ENCODE results near the gene HSF2BP. TPM values are rescaled to one million over a fixed set of nuclear protein-coding genes. Genes with fewer than 3 reads are reported as not detected.
"Not testable (repeated sequence)": the region's sequence is repeated elsewhere in the genome, so short reads cannot be mapped to it uniquely, and the experiment has no call there.

HSF2BP gene
- total RNA-seq, 4 donors from 2014 or later: 0.29 to 5.7 (median 1.2) TPM; not detected in 1

DNA sequence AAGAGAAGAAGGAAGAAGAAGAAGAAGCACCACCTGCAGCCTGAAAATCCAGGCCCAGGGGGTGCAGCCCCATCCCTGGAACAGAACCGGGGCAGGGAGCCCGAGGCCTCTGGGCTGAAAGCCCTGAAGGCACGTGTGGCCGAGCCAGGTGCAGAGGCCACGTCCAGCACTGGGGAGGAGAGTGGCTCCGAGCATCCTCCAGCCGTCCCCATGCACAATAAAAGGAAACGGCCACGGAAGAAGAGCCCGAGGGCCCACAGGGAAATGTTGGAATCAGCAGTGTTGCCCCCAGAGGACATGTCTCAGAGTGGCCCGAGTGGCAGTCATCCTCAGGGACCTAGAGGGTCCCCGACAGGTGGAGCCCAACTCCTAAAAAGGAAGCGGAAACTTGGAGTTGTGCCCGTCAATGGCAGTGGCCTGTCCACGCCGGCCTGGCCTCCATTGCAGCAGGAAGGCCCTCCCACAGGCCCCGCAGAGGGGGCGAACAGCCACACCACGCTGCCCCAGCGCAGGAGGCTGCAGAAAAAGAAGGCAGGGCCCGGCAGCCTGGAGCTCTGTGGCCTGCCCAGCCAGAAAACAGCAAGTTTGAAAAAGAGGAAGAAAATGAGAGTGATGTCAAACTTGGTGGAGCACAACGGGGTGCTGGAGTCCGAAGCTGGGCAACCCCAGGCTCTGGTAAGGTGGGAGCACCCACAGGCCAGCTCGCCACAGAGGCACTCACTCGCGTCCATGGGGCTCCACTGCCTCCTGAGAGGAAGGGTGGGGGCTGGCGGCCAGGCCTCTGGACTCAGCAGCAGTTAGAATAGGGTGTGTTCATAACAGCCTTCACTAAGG lies 28.5 kb upstream of the HSF2BP start:
- no peak overlapping the region for H3K4me3 ChIP-seq
- H3K9me3 ChIP-seq: no peaks in the 10 kb centered on the region
- H3K36me3 ChIP-seq: no peaks in the 10 kb centered on the region
- no peak for DNase-seq
- intact Hi-C loops (cut with DNase I; ENCODE audit: low total_unique reads): no loop called here
- no peaks in the 10 kb centered on the region for H3K4me1 ChIP-seq
- H3K27me3 ChIP-seq: no peaks in the 10 kb centered on the region
- no peak overlapping the region for H3K27ac ChIP-seq
- no peak for TF ChIP-seq POLR2A (IDR thresholded peaks at IDR 0.05)
- TF ChIP-seq, protein P1, sequence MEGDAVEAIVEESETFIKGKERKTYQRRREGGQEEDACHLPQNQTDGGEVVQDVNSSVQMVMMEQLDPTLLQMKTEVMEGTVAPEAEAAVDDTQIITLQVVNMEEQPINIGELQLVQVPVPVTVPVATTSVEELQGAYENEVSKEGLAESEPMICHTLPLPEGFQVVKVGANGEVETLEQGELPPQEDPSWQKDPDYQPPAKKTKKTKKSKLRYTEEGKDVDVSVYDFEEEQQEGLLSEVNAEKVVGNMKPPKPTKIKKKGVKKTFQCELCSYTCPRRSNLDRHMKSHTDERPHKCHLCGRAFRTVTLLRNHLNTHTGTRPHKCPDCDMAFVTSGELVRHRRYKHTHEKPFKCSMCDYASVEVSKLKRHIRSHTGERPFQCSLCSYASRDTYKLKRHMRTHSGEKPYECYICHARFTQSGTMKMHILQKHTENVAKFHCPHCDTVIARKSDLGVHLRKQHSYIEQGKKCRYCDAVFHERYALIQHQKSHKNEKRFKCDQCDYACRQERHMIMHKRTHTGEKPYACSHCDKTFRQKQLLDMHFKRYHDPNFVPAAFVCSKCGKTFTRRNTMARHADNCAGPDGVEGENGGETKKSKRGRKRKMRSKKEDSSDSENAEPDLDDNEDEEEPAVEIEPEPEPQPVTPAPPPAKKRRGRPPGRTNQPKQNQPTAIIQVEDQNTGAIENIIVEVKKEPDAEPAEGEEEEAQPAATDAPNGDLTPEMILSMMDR (IDR thresholded peaks at IDR 0.05): no peak

DNA sequence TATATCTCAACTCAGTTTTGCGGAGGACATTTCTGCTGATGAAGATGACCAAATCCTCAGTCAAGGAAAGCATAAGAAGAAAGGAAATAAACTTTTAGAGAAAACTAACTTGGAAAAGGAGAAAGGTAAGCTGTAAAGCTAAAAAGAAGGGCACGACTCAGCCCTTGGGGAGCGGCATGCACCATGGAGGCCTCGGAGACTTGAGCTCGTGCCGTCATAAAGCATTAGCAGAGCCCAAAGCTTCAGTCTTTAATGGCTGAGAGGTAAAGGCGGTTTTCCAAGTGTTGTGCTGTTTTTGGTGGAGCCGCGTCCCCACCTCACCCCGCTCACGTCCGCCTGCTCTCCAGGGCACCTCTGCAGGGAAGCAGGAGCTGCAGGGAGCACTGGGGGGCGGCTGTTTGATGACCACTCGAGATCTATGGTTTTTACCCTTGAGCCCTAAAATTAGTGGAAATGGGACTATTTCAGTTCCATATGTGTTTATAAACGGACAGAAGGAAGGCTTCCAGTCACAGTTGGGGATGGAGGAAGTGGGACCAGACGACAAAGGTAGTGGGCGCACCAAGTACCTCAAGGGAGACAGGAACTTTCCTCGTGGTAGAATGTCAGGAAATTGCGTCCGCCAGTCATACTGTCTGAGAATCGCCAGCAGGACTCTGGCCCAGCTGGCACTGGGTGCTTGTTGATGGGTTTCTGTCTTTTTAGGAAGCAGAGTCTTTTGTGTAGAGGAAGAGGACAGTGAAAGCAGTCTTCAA lies 27.7 kb upstream of the HSF2BP start:
- DNase-seq: no peak
- Histone ChIP-seq H3K27me3 (no peaks in the 10 kb centered on the region), H3K36me3 (no peaks in the 10 kb centered on the region), H3K4me3 (no peak overlapping the region), H3K27ac (no peak overlapping the region), H3K9me3 (no peaks in the 10 kb centered on the region), H3K4me1 (no peaks in the 10 kb centered on the region)
- TF ChIP-seq, protein P1 (IDR thresholded peaks at IDR 0.05): no peak
- intact Hi-C loops (cut with DNase I; ENCODE audit: low total_unique reads): no loop called here

DNA sequence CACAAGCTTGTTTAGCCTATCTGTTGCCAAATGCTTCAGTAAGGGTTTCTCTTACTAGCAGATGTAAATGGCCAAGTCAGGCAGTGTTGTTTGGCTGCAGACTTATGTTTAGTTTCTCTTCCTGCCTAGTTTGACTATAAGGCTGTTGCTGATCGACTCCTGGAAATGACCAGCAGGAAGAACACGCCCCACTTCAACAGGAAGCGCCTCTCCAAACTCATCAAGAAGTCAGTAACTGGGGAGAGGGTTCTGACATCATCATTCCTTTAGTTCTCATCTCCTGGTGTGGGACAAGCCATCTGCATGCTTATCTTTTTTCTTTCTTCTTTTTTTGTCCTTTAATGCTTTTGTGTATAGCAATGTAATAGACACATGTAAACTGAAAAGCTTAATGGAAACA lies 25.1 kb upstream of the HSF2BP start:
- DNase-seq: no peak
- H3K4me1 ChIP-seq: no peaks in the 10 kb centered on the region
- intact Hi-C loops (cut with DNase I; ENCODE audit: low total_unique reads): no loop called here
- no peak overlapping the region for H3K4me3 ChIP-seq
- no peaks in the 10 kb centered on the region for H3K9me3 ChIP-seq
- H3K36me3 ChIP-seq: no peaks in the 10 kb centered on the region
- no peaks in the 10 kb centered on the region for H3K27me3 ChIP-seq
- no peak overlapping the region for H3K27ac ChIP-seq
- TF ChIP-seq, protein P1 (IDR thresholded peaks at IDR 0.05): no peak
- no peak for TF ChIP-seq POLR2A (IDR thresholded peaks at IDR 0.05)

DNA sequence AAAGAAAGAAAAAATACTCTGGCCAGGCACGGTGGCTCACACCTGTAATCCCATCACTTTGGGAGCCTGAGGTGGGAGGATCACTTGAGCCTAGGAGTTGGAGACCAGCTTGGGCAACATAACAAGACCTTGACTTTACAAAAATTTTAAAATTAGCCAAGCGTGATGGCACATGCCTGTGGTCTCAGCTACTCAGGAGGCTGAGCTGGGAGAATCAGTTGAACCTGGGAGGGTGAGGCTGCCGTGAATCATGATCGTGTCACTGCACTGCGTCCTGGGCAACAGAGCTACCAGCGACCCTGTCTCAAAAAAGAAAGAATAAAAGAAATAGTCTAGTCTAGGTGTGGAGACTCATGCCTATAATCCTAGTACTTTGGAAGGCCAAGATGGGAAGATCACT lies 22.4 kb upstream of the HSF2BP start:
- intact Hi-C loops (cut with DNase I; ENCODE audit: low total_unique reads): no loop called here
- no peaks in the 10 kb centered on the region for H3K36me3 ChIP-seq
- H3K9me3 ChIP-seq: no peaks in the 10 kb centered on the region
- no peaks in the 10 kb centered on the region for H3K4me1 ChIP-seq
- no peak overlapping the region for H3K27ac ChIP-seq
- H3K27me3 ChIP-seq: no peaks in the 10 kb centered on the region
- no peak overlapping the region for H3K4me3 ChIP-seq
- DNase-seq: no peak
- no peak for TF ChIP-seq POLR2A (IDR thresholded peaks at IDR 0.05)
- TF ChIP-seq, protein P1 (IDR thresholded peaks at IDR 0.05): no peak

DNA sequence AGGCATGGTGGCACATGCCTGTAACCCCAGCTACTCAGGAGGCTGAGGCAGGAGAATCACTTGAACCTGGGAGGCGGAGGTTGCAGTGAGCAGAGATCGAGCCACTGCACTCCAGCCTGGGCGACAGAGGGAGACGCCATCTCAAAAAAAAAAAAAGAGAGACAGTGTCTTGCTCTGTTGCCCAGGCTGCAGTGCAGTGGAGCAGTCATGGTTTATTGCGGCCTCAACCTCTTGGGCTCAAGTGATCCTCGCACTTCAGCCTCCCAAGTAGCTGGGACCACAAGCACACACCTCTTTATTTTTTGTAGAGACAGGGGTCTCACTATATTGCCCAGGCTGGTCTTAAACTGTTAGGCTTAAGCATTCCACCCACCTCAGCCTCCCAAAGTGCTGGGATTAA lies 21.1 kb upstream of the HSF2BP start:
- H3K27ac ChIP-seq; H3K27me3 ChIP-seq; H3K9me3 ChIP-seq; intact Hi-C loops (cut with DNase I; ENCODE audit: low total_unique reads); H3K36me3 ChIP-seq; H3K4me3 ChIP-seq; DNase-seq; H3K4me1 ChIP-seq: not testable (repeated sequence)
